Measurements from ENCODE around the gene FAM234B.

- TF ChIP-seq CTCF (IDR thresholded peaks at IDR 0.05) (no peak), POLR2A (IDR thresholded peaks at IDR 0.05) (no peak)
Measured at GRCh38 chr12:13088496-13088895, 44.3 kb downstream of the FAM234B start.
